ENCODE data around the gene SWAP70.
A peak's percentile ranks its signal among the peaks of the same experiment; 100 is the strongest.

SWAP70 gene

GRCh38 chr11:9651899-9652748 lies 11.8 kb upstream of the SWAP70 start:
- DNase-seq (ENCODE audit: low read depth): no peak
- H3K4me3 ChIP-seq (ENCODE audit: low read depth, low read length): no peak overlapping the region
- no peak for TF ChIP-seq CTCF (IDR thresholded peaks at IDR 0.05; ENCODE audit: low read depth, low read length, missing control alignments)

- TF ChIP-seq CTCF (IDR thresholded peaks at IDR 0.05; ENCODE audit: low read depth, low read length, missing control alignments): no peak
- no peak overlapping the region for H3K4me3 ChIP-seq (ENCODE audit: low read depth, low read length)
- DNase-seq (ENCODE audit: low read depth): no peak
Observed at GRCh38 chr11:9653871-9654270, 10.0 kb upstream of the SWAP70 start.

- DNase-seq (ENCODE audit: low read depth): no peak
- no peak overlapping the region for H3K4me3 ChIP-seq (ENCODE audit: low read depth, low read length)
- TF ChIP-seq CTCF (IDR thresholded peaks at IDR 0.05; ENCODE audit: low read depth, low read length, missing control alignments): no peak
Observed at GRCh38 chr11:9656864-9657263, 7.0 kb upstream of the SWAP70 start.

GRCh38 chr11:9657531-9657930 lies 6.3 kb upstream of the SWAP70 start:
- no peak overlapping the region for H3K4me3 ChIP-seq (ENCODE audit: low read depth, low read length)
- no peak for DNase-seq (ENCODE audit: low read depth)
- TF ChIP-seq CTCF (IDR thresholded peaks at IDR 0.05; ENCODE audit: low read depth, low read length, missing control alignments): no peak

- no peak overlapping the region for H3K4me3 ChIP-seq (ENCODE audit: low read depth, low read length)
- DNase-seq (ENCODE audit: low read depth): no peak
- TF ChIP-seq CTCF (IDR thresholded peaks at IDR 0.05; ENCODE audit: low read depth, low read length, missing control alignments): no peak
Observed at GRCh38 chr11:9660886-9661285, 3.0 kb upstream of the SWAP70 start.

GRCh38 chr11:9662273-9662672 lies 1.6 kb upstream of the SWAP70 start:
- TF ChIP-seq CTCF (IDR thresholded peaks at IDR 0.05; ENCODE audit: low read depth, low read length, missing control alignments): no peak
- peak overlapping the region; percentile 44 for H3K4me3 ChIP-seq (ENCODE audit: low read depth, low read length)
- no peak for DNase-seq (ENCODE audit: low read depth)

Measured in GM12864 (cell line).